Right kidney (tissue), 1 donor: ENCODE measurements around the gene CDK6.
A peak's percentile ranks its signal among the peaks of the same experiment; 100 is the strongest.
"Not testable (repeated sequence)": the region's sequence is repeated elsewhere in the genome, so short reads cannot be mapped to it uniquely, and the experiment has no call there.

Source experiments
- DNase-seq: peaks from one replicate; pipeline ENCODE4 v3.0.0-alpha.2; 2016

CDK6 gene

DNA sequence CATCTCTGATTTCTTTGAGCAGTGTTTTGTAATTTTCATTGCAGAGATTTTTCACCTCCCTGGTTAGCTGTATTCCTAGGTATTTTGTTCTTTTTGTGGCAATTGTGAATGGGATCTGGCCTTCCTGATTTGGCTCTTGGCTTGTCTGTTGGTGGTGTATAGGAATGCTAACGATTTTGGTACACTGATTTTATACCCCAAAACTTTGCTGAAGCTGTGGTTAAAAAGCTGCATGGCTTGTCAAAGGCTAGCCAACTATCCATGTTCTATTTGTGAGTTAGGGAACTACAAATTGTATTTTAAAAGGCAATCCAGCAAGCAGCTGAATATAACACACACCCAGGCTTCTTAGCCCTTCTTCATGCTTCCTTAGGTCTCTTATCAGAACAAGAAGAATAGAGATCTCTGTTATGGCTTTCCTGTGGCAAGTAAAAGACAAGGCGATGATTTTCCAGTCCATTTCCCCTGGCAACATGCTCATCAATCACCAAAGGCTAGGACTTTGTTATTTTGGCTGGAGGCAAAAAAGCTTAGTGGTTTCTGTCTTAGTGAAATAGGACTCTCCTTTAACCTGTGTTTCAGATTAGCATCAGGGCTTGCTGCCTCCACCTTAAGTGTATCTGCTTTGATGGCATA is 77.5 kb downstream of the CDK6 start:
- DNase-seq = no peak

DNA sequence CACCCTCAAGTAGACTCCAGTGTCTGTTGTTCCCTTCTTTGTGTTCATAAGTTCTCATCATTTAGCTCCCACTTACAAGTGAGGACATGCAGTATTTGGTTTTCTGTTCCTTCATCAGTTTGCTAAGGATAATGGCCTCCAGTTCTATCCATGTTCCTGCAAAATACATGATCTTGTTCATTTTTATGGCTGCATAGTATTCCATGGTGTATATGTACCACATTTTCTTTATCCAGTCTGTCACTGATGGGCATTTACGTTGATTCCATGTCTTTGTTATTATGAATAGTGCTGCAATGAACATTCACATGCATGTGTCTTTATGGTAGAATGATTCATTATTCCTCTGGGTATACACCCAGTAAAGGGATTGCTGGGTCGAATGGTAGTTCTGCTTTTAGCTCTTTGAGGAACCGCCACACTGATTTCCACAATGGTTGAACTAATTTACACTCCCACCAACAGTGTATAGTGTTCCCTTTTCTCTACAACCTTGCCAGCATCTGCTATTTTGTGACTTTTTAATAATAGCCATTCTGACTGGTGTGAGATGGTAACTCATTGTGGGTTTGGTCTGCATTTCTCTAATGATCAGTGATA is 79.0 kb downstream of the CDK6 start:
- not testable (repeated sequence) for DNase-seq

DNA sequence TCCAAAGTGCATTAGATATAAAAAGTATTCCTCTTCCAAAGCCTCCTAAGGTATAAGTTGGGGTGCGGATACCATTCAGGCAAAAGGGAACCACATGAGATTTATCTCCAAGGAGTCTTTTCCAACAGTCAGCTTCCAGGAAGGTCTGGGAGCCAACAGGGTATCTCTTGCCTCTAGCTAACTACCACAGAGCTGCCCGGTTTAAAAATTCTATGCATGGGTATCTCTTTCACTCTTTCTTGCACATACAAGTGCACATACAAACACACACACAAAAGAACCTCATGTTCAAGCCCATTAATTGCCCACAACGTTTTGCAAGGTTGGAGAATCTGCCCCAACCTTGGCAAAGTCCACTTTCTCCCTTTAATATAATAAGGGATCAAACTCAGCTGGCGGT is 80.7 kb downstream of the CDK6 start:
- DNase-seq = no peak

DNA sequence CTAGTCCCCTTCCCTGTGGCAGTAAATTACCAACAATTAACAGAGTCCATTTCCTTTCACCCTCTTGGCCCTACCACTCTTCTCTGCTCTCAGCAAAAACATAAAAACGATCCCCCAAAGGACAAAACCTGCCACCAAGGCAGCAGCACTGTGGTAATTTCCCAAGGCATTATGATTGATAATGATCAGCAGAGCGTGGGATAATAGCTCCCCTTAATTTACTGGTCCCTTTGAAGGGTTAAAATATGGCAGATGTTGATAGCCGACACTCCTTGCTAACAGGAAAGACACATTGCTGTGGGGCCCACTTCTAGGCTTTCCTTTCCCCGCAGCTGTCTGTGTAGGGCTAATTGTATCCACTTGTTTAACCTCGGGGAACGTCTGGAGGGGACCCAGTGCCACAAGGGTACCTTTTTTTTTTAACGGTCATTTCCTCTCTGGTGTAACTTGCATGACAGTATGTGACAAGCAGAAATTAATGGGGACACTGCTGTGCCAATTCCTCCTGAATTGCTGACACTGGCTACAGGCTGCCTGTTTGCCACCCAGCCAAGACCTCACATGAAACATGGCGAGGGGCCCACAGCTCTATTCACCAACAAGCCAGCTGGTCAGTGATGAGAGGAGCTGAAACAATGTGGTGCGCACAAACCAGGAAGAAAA is 81.3 kb downstream of the CDK6 start:
- peak; percentile 28 for DNase-seq

DNA sequence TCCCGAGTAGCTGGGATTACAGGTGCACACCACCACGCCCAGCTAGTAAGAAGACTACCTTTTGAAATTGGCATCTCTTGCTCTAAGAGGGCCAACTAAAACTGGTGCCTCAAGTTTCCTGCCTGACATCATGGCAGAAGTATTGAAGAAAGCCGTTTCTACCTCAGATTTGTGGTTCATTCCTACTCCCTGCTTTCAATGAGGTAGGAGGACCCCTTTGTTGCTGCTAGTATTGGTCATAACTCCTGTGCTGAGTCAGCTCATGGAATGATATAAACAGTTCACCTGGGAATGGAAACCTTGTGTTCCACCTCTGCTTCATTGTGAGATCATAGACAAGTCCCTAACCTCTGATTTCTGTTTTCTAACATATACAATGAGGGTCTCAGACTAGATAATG is 82.8 kb downstream of the CDK6 start:
- no peak for DNase-seq

DNA sequence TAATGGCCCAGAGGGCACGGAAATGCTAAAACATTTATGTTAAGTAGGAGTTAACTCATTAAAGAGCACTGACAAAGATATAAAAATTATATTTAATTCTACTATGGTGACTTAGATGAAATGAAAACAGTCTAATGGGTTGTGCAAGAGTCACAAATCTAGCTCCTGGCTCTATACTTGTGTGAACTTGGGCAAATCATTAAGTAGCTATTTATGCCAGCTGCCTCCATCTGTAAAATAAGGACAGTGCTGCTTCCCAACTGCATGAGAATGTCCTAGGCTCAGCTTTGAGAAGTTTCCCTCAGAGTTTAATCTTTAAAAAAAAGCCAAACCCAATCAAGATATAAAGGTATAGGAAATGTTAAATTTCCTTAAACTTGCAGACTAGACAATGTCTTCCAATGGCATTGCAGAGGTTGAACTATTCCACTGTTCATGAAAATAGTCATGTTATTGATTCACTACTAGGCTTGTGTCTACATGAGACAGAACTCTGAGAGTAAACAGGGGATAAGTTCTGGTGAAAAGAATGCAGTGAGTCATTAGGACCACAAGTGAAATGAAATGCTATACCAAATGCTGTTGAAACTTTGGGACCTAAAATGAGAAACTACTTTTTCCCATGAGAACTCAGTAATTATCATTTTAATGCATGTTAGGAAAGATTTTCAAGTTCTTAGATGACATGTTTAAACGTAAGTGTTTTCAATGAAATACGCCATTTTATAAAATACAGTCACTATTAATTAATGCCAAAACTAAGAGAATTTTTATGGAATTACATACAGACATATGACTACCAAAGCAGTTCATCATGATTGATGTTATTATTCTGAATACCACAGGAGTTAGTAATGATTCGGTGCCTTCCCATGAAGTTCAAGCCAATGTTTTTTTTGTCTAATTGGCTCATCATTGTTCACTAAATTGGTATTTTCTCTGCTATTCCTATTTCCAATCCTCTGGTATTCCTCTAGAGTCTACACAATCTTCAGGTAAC is 84.2 kb downstream of the CDK6 start:
- no peak for DNase-seq

DNA sequence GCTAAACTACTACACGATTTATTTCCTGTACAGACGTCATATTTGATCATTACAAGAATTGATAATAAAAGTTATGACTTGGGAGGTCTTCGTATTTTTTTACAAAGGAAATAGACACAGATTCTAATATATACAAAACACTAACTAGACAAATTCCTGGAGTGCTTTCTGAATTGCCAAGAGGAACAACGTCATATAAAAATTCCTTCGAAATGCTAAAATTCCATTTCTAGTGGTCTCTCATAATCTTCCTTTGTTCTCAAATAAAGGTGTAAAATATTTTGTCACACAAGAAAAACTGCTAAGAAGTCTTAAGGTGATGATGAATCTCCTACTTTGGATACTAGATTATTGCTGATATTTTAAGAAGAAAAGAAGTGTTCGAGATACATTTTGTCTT is 85.4 kb downstream of the CDK6 start:
- DNase-seq = no peak

DNA sequence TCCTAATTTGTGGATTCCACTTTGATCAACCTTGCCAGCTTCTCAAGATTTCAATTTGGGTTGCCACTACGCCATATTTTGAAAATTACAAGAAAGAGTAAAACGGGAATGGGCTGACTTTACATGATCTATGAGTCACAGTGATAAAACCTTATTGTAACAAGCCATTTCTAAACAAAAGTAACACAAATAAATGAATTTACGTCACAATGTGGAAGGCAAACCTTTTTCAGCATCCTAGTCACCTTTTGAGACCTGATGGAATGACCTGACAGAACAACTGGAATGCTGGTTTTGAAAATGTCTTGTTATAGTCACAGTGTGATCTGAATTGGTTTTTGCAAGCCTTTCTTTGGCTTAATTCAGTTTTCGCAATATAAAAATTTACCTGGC is 85.9 kb downstream of the CDK6 start:
- no peak for DNase-seq

DNA sequence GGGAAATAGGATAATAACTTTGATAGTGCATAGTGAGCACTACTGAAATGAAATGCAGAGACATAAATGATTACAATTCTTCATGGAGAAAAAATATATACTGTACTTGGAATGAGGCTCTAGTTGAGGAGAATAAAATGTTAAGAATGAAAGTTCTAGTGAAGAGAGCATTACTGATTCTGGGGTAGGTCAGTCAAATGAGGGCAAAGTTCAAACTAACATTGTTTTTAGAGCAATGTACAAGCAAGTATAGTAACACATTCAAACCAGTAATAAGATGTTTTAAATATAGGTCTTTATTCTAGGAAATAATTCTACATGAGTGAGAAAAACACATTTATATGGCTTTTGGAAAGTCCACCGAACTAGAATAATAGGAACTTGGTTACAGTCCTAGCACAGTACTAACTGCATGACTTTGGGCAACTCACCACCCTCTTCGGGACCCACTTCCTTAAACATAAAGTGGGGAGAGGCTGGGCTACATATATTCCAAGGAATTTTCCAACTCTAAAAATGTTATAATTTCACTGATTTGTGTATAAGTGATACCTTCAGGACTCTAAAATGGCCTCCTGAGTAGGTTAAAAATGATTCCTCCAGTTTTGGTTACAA is 86.4 kb downstream of the CDK6 start:
- no peak for DNase-seq

DNA sequence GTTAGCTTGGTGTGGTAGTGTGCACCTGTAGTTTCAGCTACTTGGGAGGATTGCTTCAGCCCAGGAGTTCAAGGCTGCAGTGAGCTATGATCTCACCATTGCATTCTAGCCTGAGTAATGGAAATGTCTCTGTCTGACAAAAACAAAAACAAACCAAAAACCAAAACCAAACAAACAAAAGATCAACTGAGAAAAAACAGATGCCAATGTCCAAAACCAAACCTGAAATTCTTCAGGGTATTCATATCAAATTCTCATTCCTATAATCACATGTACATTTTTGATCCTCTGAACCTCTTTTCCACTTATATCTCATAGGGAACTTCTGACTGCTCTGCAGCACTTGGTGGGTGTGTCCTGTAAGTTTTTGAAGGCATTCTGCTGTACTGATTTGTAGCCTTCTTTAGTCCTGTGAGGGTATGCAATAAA is 87.0 kb downstream of the CDK6 start:
- DNase-seq = no peak

DNA sequence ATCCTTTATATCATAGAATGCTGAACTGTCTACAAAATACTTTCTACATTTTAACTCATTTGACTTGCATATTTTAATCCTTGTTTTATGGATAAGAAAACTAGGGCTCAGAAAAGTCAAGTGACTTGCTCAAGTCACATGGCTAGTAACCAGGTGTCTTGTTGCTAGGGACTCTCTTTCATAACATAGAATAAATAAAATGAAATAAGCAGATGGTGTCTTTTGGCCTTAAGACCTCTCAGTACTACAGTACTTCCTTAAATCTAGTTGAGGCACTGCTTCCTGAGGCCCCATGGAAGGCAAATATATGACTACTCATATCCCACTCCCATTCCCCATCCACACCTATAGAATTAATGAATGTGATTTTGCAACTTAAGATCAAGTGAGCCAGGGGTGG is 87.9 kb downstream of the CDK6 start:
- no peak for DNase-seq

DNA sequence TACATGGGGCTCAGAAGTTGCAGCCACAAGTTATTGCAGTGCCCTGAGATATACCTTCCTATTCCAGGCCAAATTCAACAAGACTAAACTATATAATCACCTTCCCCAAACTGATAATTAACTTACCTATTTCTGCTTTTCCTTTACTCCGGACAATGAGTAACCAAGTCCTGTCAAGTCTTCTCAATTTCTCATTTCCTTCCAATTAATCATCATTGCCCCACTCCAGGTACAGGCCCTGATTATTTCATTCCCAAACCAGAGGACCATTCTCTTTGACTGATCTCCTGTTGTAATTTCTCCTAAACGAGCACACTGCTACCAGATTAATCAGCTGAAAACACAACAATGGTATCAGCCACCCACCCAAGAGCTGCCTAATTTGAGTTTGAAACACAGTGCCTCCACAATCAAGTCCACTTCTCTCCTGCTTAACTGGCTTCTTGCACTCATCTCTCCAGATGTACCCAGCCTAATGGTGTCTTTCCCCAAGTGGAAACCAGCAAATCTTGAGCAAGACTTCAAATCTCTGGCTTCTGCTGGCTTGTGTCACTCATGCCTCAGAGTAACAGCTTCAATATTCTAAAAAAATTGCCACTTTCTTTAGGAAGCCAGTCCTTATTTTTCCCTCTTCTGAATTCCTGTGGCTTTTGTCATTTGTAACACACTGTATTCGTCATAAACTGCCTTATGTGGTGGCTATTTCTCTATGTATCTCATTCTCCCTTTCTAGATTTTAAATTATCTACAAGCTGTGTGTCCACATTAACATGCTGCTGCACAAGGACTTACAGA is 89.1 kb downstream of the CDK6 start:
- DNase-seq = no peak

DNA sequence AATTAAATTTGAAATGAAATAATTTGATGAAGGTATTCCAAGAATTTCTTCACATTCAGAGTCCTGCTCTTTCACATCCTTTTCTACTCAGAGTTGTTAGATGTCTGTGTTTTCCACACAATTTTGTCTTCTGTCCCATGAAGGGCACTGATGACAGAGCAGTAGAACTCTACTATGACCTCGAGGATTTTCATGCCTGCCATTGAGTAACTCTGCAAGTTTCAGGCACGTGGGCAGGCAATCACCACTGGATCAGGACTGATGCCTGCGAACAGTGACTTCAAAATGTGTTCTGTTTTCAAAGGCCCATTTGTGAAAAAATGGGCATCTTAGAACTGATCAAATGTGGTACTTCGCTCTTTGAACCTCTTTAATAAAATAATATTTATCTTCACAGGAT is 91.1 kb downstream of the CDK6 start:
- no peak for DNase-seq

DNA sequence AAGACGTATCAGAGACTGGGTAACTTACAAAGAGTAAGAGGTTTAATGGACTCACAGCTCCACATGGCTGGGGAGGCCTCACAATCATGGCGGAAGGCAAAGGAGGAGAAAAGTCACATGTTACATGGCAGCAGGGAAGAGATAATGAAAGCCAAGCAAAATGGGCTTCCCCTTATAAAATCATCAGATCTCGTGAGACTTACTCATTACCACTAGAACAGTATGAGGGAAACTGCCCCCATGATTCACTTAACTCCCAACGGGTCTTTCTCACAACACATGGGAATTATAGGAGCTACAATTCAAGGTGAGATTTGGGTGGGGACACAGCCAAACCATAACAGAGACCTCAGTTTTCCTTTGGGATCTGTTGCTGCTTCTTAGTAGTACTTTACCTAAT is 92.2 kb downstream of the CDK6 start:
- DNase-seq = not testable (repeated sequence)

DNA sequence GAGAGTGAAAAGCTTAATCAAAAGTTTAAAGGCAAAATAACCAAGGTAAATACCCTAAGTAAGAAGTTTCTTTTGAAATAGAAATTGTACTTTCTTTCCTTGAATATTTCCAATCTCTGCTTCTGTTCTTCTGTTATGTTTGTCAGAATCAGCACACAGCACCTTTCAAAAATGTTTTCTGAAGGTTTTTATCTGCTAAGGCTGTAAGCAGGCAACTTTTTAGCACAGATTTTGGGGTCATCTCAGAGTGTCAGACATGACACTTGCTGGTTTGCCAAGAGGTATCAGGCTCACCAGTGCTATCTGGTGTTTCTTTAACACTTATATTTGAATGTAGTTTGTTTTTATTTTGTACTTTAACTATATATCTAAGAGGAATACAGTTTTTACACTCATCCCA is 94.2 kb downstream of the CDK6 start:
- no peak for DNase-seq

DNA sequence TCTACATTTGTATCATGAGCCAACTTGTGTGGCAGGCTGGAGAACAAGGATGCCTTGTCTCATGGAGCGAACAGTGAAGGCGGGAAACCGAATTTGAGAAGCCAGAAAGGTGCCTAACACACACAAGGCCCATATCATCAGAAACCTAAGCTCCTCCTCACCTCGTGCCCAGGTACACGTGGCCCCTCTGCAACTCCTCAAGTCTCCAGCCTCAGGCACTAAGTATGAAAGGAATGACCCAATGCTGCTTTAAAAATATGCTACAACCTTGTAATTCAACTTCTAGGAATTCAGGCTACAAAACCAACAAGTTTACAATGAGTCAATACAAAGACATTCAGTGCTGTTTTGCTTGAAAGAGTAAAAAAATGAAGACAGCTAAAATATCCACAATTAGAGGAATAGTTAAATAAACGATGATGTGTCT is 95.7 kb downstream of the CDK6 start:
- no peak for DNase-seq

DNA sequence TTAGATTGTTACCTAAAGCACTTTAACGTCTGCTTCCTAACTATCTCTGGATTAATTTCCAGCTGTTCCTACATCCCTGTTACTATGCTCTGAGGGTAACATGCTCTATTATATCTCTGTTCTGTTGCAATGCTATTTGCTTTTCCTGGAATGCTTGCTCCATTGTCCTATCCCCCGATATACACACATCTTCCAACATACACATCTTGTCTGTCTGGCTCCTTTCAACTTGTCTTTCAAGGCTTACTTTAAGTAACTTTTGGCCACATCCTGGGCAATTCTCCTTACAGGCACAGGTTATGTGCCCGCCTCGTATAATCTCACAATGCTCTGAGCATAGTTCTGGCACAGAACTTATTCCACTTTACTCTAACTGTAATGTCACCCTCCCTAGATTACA is 96.2 kb downstream of the CDK6 start:
- DNase-seq = no peak

DNA sequence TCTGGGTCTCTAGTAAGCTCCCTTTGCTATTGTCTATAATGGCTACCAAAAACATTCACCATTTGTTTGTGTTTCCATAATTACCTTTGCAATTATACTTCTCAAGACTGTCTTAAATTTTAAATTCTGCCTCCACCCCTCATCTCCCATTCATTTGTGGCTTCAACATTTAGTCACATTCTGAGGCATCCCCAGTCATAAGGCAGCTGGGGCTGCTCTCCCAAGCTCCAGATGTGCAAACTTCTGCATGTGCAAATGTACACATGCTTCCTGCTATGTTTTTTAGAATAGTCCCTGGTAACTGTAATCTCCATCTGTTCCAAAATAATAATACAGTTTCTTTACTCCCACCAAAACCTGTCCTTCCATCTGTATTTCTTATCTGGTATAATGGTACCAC is 97.3 kb downstream of the CDK6 start:
- no peak for DNase-seq

DNA sequence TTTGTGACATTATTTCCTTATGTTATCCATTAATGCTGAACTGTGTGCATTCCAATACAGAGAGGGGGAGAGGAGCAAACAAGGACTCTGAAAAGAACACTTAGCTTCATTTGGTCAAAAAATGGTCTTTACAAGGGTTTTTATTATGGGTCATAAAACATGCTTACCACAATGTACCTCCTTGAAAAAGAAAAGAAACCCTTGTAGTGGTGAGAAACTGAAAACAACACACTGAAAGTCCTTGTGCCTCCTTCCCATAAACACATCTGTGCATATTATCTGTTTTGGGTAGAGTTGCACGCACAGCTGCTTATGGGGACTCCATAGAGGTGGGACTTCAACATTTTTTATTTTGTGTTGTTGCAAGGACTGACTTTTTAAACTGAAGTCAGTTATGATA is 98.7 kb downstream of the CDK6 start:
- DNase-seq = no peak

DNA sequence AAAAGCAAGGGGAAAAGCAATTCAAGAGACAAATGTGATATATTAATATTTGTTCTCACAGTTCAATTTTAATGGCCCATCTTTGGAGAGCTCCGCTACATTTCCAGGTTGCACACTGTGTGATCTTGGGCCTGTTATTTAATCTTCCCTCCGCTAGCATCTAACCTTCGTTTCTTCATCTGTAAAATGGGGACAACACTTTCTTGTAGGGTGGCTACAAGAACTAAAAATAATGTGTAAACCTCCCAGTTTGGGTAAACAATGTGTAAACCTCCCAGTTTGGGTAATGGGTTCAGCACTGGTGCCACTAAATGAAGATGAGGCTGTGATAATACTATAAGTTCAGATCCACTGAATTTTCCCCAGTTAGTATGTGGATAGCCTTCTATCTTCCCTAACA is 99.5 kb downstream of the CDK6 start:
- DNase-seq = no peak

DNA sequence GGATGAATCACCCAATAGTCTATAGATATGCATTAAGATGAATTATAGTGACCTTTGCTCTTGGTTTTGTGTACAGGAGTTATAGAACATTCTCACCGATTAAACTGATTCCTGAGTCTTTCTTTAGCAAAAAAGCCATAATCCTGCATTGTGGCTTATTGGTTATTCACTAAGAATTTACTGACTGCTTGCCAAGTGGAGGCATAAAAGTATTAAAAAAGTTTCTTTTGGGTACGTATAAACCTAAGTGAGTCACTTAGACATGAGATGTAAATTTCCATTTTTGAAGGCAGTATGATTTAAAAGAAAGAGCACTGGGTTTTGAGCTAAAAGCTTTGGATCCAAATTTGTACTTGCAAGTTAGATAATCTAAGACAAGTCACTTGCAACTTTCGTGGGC is 100.7 kb downstream of the CDK6 start:
- DNase-seq = no peak
